Naive B cell (primary cell): ENCODE measurements around the gene CPA1. TPM values are rescaled to one million over a fixed set of nuclear protein-coding genes. Genes with fewer than 3 reads are reported as not detected.

Experiments used
- ATAC-seq, 2 donors: fragments of 150-1000 bp; cut with Tn5 transposase; 2 replicates each; pipeline ENCODE4 v1.10.0; 2021; ENCODE audit warnings: low read depth in 2 of 2, mild to moderate bottlenecking in 2 of 2, moderate library complexity in 2 of 2
- DNase-seq: peaks from one replicate; pipeline ENCODE4 v3.0.0; 2022
- H3K27ac Mint-ChIP-seq, 6 donors: one replicate each; pipeline ENCODE4 v1.8.0; 2020 to 2022; ENCODE audit warnings: mild to moderate bottlenecking in 6 of 6, mixed read lengths in 6 of 6, moderate library complexity in 5 of 6, inconsistent platforms in 2 of 6
- H3K27me3 Mint-ChIP-seq, 3 donors: one replicate each; pipeline ENCODE4 v1.8.0; 2021 to 2022; ENCODE audit warnings: mixed read lengths in 3 of 3, mild to moderate bottlenecking in 1 of 3
- H3K36me3 Mint-ChIP-seq, 2 donors: one replicate each; pipeline ENCODE4 v1.8.0; 2020 to 2022; ENCODE audit warnings: mixed read lengths in 2 of 2, inconsistent platforms in 1 of 2, mild to moderate bottlenecking in 1 of 2
- H3K4me1 Mint-ChIP-seq, 3 donors: one replicate each; pipeline ENCODE4 v1.8.0; 2020 to 2022; ENCODE audit warnings: mixed read lengths in 3 of 3, inconsistent platforms in 1 of 3, mild to moderate bottlenecking in 1 of 3, moderate library complexity in 1 of 3
- H3K4me3 Mint-ChIP-seq, 8 donors: one replicate each; pipeline ENCODE4 v1.8.0; 2020 to 2022; ENCODE audit warnings: mild to moderate bottlenecking in 8 of 8, mixed read lengths in 8 of 8, moderate library complexity in 8 of 8, inconsistent platforms in 2 of 8
- H3K9me3 Mint-ChIP-seq, 7 donors: one replicate each; pipeline ENCODE4 v1.8.0; 2020 to 2022; ENCODE audit warnings: mixed read lengths in 7 of 7, mild to moderate bottlenecking in 5 of 7, inconsistent platforms in 2 of 7, moderate library complexity in 1 of 7
- polyA plus RNA-seq, 6 donors: library from polyadenylated mRNA; unstranded; fragments of 300-500 nt; fragmentation: Illumina TruSeq; gene quantifications; one replicate each; pipeline ENCODE4 v1.2.3, GENCODE V29; 2021; ENCODE audit warnings: low read depth in 6 of 6

CPA1 gene
- polyA plus RNA-seq, 6 donors from 2014 or later, result not detected

DNA sequence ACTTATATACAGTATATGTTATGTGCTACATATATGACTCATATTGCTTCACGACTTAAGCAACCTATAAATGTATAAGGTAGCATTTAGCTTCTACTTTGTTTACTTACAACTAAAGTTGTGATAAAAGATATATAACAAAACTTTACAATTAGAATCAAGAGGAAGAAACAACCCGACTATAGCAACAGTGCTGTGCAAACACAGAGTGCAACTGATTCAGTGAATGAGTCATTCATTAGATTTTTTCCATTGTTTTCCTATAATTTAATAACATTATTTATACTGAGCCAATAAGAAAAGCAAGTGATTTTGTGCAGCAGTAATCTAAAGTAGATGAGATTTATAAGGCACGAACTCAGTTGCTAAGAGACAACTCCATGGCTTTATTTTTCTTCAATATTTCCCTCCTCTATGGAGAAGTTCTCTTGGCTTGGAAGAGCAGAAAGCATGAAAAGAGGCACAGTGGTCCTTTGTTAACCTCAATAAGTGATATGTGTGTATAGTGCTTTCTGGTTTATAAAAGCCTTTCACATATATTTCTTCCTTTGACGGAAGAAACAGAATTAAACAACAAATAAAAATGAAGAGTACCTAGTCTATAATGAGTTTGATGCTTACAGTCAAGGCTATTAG, 40.8 kb downstream of the CPA1 start:
- Mint-ChIP-seq H3K9me3 (no peaks in the 10 kb centered on the region), H3K4me1 (no peaks in the 10 kb centered on the region), H3K27me3 (no peaks in the 10 kb centered on the region), H3K4me3 (no peak overlapping the region), H3K36me3 (peaks cover 0 to 6% of the 10 kb centered on the region in 2 donors), H3K27ac (peak overlapping the region in 2 of 6 donors; percentile 33 to 53)
- DNase-seq, result no peak
- ATAC-seq, result no peak

DNA sequence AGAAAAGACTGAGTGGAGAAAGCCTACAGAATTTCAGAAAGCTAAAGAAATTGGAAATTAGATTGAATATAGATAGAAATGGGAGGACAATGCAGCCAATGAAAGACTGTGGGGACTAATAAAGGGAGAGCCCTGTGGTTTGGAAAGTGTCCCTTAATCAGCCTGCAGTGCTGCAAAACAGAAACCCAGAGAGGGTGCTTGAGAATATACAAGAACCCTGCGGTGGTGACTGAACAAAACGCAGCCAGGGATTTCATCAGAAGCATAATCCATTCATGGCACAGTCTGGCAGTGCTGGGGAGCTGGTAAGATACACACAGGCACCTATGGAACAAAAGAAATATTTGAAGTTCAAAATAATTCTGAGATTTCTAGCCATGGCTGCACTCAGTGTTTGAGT, 41.4 kb downstream of the CPA1 start:
- no peak overlapping the region for H3K4me3 Mint-ChIP-seq
- H3K27ac Mint-ChIP-seq, result peak overlapping the region in 2 of 6 donors; percentile 33 to 53
- H3K36me3 Mint-ChIP-seq, result peaks cover 0 to 6% of the 10 kb centered on the region in 2 donors
- H3K27me3 Mint-ChIP-seq, result no peaks in the 10 kb centered on the region
- H3K9me3 Mint-ChIP-seq, result no peaks in the 10 kb centered on the region
- H3K4me1 Mint-ChIP-seq, result no peaks in the 10 kb centered on the region
- DNase-seq (no peak), ATAC-seq (no peak)

DNA sequence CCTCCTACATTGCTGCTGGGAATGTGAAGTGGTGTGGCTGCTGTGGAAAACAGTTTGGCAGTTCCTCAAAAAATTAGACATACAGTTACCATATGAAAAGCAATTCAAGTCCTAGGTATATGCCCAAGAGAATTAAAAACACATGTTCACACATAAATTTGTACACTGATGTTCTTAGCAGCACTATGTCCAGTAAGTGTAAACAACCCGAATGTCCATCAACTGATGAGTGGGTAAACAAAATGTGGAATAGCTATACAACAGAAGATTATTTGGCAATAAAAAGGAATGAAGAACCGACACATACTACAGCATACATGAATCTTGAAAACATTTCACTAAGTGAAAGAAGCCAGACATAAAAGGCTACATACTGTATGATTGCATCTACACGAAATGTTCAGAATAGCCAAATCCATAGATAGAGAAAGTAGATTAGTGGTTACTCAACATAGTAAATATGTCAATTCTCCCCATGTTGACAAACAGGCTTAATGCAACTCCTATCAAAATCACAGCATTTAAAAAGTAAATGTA, 43.3 kb downstream of the CPA1 start:
- no peak overlapping the region for H3K4me3 Mint-ChIP-seq
- no peak for DNase-seq
- H3K27ac Mint-ChIP-seq, result no peak overlapping the region
- no peaks in the 10 kb centered on the region for H3K27me3 Mint-ChIP-seq
- no peaks in the 10 kb centered on the region for H3K4me1 Mint-ChIP-seq
- no peak for ATAC-seq
- H3K36me3 Mint-ChIP-seq, result peaks cover 0 to 10% of the 10 kb centered on the region in 2 donors
- no peaks in the 10 kb centered on the region for H3K9me3 Mint-ChIP-seq

- no peak for DNase-seq
- ATAC-seq, result no peak
- Mint-ChIP-seq H3K27ac (no peak overlapping the region), H3K4me1 (no peaks in the 10 kb centered on the region), H3K36me3 (peaks cover 0 to 10% of the 10 kb centered on the region in 2 donors), H3K4me3 (no peak overlapping the region), H3K9me3 (no peaks in the 10 kb centered on the region), H3K27me3 (no peaks in the 10 kb centered on the region)
Measured at GRCh38 chr7:130425796-130426195, 45.5 kb downstream of the CPA1 start.

DNA sequence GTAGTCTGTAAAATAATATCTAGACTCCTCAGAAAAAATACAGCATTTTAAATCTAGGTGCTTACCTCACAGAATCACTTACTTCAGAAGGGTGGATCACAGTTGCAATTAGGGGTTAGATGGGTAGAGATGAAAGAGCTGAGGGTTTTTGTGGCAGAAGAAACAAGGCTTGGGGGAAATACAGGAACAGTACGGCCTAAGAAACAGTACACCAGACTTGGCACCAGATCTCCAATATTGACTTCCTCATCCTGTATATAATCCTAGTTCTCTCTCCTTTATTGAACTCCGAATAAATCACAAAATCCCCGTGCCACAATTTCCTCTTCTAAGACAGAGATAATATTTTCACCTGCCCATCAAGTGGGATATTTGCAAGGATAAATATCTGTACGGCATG, 46.3 kb downstream of the CPA1 start:
- ATAC-seq, result no peak
- DNase-seq, result no peak

GRCh38 chr7:130429019-130429418, 48.7 kb downstream of the CPA1 start:
- Mint-ChIP-seq H3K36me3 (peaks cover 0 to 4% of the 10 kb centered on the region in 2 donors), H3K4me1 (no peaks in the 10 kb centered on the region), H3K27ac (peak overlapping the region in 1 of 6 donors; percentile 73), H3K27me3 (no peaks in the 10 kb centered on the region), H3K4me3 (no peak overlapping the region), H3K9me3 (no peaks in the 10 kb centered on the region)
- ATAC-seq (no peak), DNase-seq (no peak)

More for the DNA sequence above, 46.3 kb downstream of the CPA1 start:
- Mint-ChIP-seq H3K36me3 (peaks cover 0 to 5% of the 10 kb centered on the region in 2 donors), H3K4me3 (no peak overlapping the region), H3K9me3 (no peaks in the 10 kb centered on the region), H3K27ac (no peak overlapping the region), H3K4me1 (no peaks in the 10 kb centered on the region), H3K27me3 (no peaks in the 10 kb centered on the region)

- Mint-ChIP-seq H3K27ac (no peak overlapping the region), H3K4me1 (no peaks in the 10 kb centered on the region), H3K27me3 (no peaks in the 10 kb centered on the region), H3K4me3 (no peak overlapping the region), H3K9me3 (no peaks in the 10 kb centered on the region), H3K36me3 (peaks cover 0 to 4% of the 10 kb centered on the region in 2 donors)
- DNase-seq, result no peak
- no peak for ATAC-seq
Measured at GRCh38 chr7:130430115-130430514, 49.8 kb downstream of the CPA1 start.

DNA sequence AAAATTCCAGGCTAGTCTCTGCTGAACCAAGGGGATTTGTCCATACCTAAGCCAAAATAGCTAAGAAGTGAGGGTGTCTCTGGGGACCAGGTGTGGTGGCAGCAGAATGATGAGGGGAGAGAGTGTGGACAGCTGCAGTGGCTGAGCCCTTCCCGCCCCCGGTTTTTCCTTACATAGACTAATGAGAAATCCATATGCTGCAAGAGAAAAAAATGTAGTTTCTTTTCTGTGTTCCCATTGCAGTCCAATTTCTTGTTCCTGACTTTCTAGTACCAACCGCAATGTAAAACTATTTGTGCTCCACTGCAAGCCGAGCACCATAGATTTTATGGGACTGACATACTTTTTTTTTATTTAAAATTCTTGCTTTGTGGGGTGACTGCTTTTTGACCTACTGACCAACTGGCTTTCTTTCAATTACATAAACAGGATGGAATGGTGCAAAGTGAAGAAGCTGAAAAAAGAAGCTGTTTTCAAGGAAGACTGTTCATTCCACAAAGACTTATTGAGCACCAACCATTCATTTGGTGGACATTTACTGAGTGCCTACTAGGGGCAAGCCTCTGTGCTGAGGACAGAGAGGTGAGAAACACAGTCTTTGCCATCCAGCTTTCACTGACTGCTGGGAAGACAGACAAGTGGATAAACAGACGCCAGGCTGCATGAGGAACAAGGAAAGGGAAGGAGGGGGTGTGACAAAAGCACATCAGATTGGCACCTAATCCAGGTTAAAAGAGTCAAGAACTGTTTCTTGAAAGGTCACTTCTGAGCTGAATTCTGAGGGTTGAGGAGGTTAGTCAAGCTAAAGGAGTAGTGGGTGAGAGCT, 50.8 kb downstream of the CPA1 start:
- Mint-ChIP-seq H3K36me3 (peaks cover 0 to 4% of the 10 kb centered on the region in 2 donors), H3K4me3 (no peak overlapping the region), H3K27me3 (no peaks in the 10 kb centered on the region), H3K4me1 (no peaks in the 10 kb centered on the region), H3K27ac (no peak overlapping the region), H3K9me3 (no peaks in the 10 kb centered on the region)
- no peak for DNase-seq
- no peak for ATAC-seq

DNA sequence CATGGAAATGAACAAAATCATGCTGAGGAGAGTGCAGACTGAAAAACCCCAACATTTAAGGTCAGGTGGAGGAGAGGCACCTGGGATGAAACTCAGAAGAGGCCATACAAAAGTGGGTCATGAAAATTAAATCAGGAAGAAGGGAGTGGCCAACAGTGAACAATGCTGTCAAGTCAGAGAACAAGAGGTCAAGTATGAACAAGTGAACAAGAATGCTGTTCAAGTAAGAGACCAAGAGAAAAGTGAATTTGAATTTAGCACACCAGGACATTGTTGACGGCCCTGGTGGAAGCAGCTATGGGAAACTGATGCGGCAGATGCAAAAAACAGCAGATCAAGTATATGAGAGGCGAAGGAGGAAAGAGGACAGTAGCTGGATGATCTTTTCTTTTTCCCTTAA, 52.6 kb downstream of the CPA1 start:
- H3K9me3 Mint-ChIP-seq, result no peaks in the 10 kb centered on the region
- DNase-seq, result no peak

GRCh38 chr7:130433301-130433700, 53.0 kb downstream of the CPA1 start:
- H3K9me3 Mint-ChIP-seq, result no peaks in the 10 kb centered on the region
- no peak for DNase-seq
- no peak for ATAC-seq
- no peaks in the 10 kb centered on the region for H3K36me3 Mint-ChIP-seq
- H3K4me1 Mint-ChIP-seq, result no peaks in the 10 kb centered on the region
- no peak overlapping the region for H3K27ac Mint-ChIP-seq
- no peaks in the 10 kb centered on the region for H3K27me3 Mint-ChIP-seq
- H3K4me3 Mint-ChIP-seq, result no peak overlapping the region

More for the DNA sequence above, 52.6 kb downstream of the CPA1 start:
- no peaks in the 10 kb centered on the region for H3K4me1 Mint-ChIP-seq
- no peaks in the 10 kb centered on the region for H3K36me3 Mint-ChIP-seq
- no peak for ATAC-seq
- no peak overlapping the region for H3K27ac Mint-ChIP-seq
- H3K4me3 Mint-ChIP-seq, result no peak overlapping the region
- no peaks in the 10 kb centered on the region for H3K27me3 Mint-ChIP-seq

DNA sequence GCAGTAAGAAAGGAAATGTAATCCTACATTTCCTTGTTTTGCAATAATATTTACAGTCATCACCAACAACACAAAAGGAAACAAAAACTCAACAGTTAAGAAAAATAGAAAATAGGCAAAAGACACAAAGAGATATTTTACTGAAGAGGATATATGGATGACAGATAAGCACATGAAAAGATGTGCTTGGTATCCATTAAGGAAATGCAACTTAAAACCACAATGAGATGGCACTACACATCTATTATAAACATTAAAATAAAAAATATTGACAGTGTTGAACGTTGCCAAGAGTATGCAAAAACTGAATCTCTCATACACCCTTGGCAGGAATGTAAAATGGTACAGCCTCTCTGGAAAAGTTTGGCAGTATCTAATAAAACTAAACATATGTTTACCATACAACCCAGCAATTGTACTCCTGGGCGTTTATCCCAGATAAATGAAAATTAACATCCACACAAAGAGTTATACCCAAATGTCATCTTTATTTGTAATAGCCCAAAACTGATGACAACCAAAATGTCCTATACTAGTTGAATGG, 55.1 kb downstream of the CPA1 start:
- H3K27me3 Mint-ChIP-seq, result no peaks in the 10 kb centered on the region
- H3K9me3 Mint-ChIP-seq, result no peaks in the 10 kb centered on the region
- DNase-seq (no peak), ATAC-seq (no peak)
- no peak overlapping the region for H3K27ac Mint-ChIP-seq
- H3K36me3 Mint-ChIP-seq, result no peaks in the 10 kb centered on the region
- H3K4me3 Mint-ChIP-seq, result no peak overlapping the region
- peaks cover 1 to 2% (median 2%) of the 10 kb centered on the region in 3 donors for H3K4me1 Mint-ChIP-seq

DNA sequence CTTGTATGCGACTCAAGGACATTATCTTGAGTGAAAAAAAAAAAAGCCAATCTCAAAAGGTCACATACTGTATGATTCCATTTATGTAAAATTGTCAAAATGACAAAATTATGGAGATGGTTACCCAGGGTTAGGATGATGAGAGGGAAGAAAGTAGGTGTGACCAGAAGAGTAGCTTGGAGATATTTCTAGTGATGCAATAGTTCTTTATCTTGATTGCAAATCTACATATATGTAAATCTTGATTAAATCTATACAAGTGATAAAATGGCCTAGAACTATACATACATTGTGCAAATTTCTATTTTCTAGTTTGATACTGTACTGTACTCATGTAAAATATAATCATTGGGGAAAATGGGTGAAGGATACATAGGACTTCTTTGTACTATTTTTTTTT, 56.0 kb downstream of the CPA1 start:
- no peaks in the 10 kb centered on the region for H3K27me3 Mint-ChIP-seq
- H3K9me3 Mint-ChIP-seq, result no peaks in the 10 kb centered on the region
- H3K27ac Mint-ChIP-seq, result peak overlapping the region in 1 of 6 donors; percentile 34
- peak overlapping the region in 1 of 8 donors; percentile 44 for H3K4me3 Mint-ChIP-seq
- no peaks in the 10 kb centered on the region for H3K36me3 Mint-ChIP-seq
- peaks cover 6 to 11% (median 9%) of the 10 kb centered on the region in 3 donors for H3K4me1 Mint-ChIP-seq
- no peak for DNase-seq
- no peak for ATAC-seq
